Measurements from ENCODE around the gene TRANK1. TPM values are rescaled to one million over a fixed set of nuclear protein-coding genes. Genes with fewer than 3 reads are reported as not detected.

Gene TRANK1
- total RNA-seq, 2 donors from 2014 or later = 9.0 to 20.1 TPM

DNA sequence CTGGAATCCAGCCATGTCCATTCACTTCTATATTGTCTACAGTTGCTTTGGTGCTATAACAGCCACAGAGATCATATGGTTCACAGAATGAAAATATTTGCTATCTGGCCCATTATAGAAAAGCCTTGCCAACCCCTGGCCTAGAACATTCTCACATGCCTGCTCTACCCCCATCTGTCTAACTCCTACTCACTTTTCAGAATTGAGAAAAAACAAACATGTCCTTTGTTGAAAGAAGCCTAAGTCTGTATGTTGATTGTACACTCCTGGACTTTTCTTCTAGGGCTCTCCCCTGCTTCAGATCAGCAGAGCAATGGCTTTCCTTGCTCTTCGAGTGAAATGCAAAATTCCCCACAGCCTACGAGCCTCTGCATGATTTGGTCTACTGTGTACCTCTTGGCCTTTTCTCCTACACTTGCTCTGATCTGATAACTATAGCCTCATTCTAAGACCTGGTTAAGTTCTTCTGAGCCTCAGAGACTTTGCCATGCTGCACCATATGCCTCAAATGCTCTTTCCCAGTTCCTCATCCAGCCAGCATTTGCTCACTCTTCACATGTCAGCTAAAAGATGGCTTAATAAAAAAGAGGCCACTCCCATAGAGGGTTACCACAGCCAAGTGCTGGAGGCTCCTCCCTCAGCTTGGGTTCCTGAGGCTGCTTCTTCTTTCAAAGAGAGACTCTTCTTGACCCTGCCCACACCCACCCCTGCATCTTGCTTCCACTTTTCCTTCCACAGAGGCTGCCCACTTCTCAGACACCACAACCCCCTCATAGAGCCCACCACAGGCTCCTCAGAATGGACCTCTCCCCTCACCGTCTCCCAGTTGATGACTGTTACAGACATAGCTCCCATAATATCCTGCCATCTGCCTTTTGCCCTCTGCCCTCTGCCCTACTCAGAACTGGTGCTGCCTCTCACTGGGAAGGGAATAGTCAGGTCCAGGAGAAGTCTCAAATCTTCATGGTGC lies 157.6 kb downstream of the TRANK1 start:
- no peak for DNase-seq
- no peak overlapping the region for H3K9ac ChIP-seq (ENCODE audit: extremely low read depth, low read length, poor library complexity, severe bottlenecking)
- H3K27ac Mint-ChIP-seq = no peak overlapping the region
- peaks cover 25% of the 10 kb centered on the region for H3K4me1 Mint-ChIP-seq
- TF ChIP-seq, protein P1, sequence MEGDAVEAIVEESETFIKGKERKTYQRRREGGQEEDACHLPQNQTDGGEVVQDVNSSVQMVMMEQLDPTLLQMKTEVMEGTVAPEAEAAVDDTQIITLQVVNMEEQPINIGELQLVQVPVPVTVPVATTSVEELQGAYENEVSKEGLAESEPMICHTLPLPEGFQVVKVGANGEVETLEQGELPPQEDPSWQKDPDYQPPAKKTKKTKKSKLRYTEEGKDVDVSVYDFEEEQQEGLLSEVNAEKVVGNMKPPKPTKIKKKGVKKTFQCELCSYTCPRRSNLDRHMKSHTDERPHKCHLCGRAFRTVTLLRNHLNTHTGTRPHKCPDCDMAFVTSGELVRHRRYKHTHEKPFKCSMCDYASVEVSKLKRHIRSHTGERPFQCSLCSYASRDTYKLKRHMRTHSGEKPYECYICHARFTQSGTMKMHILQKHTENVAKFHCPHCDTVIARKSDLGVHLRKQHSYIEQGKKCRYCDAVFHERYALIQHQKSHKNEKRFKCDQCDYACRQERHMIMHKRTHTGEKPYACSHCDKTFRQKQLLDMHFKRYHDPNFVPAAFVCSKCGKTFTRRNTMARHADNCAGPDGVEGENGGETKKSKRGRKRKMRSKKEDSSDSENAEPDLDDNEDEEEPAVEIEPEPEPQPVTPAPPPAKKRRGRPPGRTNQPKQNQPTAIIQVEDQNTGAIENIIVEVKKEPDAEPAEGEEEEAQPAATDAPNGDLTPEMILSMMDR (conservative IDR thresholded peaks at IDR 0.05) = no peak
- H3K27ac ChIP-seq (ENCODE audit: low read depth, low read length) = no peak overlapping the region
- no peaks in the 10 kb centered on the region for H3K9me3 ChIP-seq (ENCODE audit: control insufficient read depth, low read length)
- H3K27me3 Mint-ChIP-seq (ENCODE audit: insufficient read depth) = no peaks in the 10 kb centered on the region
- H3K4me3 Mint-ChIP-seq = no peak overlapping the region
- no peaks in the 10 kb centered on the region for H3K9me3 Mint-ChIP-seq
- no peak overlapping the region for H3K4me3 ChIP-seq (ENCODE audit: low read length)
- peaks cover 16% of the 10 kb centered on the region for H3K4me1 ChIP-seq (ENCODE audit: control insufficient read depth, insufficient read depth, low read length)
- 71 to 96% methylated on average over 2 to 3 of the region's 3 CpGs for WGBS, 2 experiments (ENCODE audit: insufficient coverage in 1 of 2, insufficient read length in 1 of 2)
- H3K36me3 Mint-ChIP-seq (ENCODE audit: low read depth) = no peaks in the 10 kb centered on the region
- no peaks in the 10 kb centered on the region for H3K36me3 ChIP-seq (ENCODE audit: control insufficient read depth, insufficient read depth, low read length)
- H3K27me3 ChIP-seq (ENCODE audit: control insufficient read depth, insufficient read depth, low read length, poor library complexity, severe bottlenecking) = no peaks in the 10 kb centered on the region

DNA sequence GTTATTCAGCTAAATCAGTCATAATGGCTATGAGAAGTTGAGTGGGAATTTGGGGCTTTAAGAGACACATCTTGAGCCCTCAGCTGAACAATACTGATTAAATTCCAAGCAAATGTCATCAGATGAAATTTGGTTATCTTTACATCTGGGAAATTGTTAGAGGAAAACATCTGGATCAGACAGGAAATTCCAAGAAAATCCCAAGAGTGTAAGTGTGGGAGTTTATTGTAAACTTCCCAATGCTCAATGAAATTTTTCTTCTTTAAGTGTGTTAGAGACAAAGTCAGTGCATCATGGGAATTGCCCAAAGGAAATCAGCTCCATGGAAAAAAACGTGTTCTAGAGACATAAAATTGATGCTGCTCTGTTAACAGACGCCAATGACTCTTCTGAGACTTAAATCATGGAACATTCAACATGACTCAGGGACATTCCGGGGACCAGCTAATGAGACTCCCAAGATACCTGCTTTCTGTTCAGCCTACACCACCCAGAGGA lies 160.7 kb downstream of the TRANK1 start:
- H3K4me3 Mint-ChIP-seq = no peak overlapping the region
- 73 to 77% methylated on average over 3 of the region's 3 CpGs for WGBS, 2 experiments (ENCODE audit: insufficient coverage in 1 of 2, insufficient read length in 1 of 2)
- no peaks in the 10 kb centered on the region for H3K27me3 ChIP-seq (ENCODE audit: control insufficient read depth, insufficient read depth, low read length, poor library complexity, severe bottlenecking)
- no peak for DNase-seq
- no peak overlapping the region for H3K4me3 ChIP-seq (ENCODE audit: low read length)
- H3K9me3 ChIP-seq (ENCODE audit: control insufficient read depth, low read length) = no peaks in the 10 kb centered on the region
- TF ChIP-seq, protein P1 (conservative IDR thresholded peaks at IDR 0.05) = no peak
- H3K9ac ChIP-seq (ENCODE audit: extremely low read depth, low read length, poor library complexity, severe bottlenecking) = no peak overlapping the region
- no peaks in the 10 kb centered on the region for H3K4me1 ChIP-seq (ENCODE audit: control insufficient read depth, insufficient read depth, low read length)
- no peak overlapping the region for H3K27ac ChIP-seq (ENCODE audit: low read depth, low read length)
- no peaks in the 10 kb centered on the region for H3K27me3 Mint-ChIP-seq (ENCODE audit: insufficient read depth)
- no peaks in the 10 kb centered on the region for H3K36me3 Mint-ChIP-seq (ENCODE audit: low read depth)
- no peaks in the 10 kb centered on the region for H3K9me3 Mint-ChIP-seq
- H3K36me3 ChIP-seq (ENCODE audit: control insufficient read depth, insufficient read depth, low read length) = no peaks in the 10 kb centered on the region
- peaks cover 6% of the 10 kb centered on the region for H3K4me1 Mint-ChIP-seq
- H3K27ac Mint-ChIP-seq = no peak overlapping the region

DNA sequence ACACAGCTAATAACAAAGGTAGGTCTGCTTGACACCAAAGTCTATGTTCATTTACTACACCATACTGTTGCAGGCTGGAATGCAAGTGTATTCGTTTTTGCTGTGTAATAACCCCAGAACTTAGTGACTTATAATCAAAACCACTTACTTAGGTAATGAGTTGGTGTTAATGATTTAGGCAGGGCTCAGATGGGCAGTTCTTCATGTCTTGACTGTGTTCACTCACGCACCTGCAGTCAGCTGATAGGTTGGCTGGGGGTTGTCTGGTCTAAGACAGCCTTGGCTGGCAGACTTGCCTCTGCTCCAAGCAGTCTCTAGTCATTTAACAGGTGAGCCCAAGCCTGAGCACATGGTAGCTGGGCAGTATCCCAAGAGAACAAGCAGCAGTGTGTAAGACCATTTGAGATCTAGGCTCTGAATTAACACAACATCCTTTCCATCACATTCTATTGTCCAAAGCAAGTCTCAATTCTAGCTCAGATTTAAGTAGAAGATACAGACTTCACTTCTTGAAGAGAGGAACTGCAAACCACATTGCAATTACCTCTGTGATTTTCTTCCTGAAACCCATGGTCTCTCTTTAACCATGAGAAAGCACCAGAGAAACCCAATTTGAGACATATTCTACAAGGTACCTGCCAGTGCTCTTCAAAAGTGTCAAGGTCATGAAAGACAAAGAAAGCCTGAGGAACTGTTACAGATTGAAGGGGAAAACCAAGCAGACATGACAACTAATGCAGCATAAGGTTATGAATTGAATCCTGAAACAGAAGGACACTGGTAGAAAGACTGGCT lies 167.2 kb downstream of the TRANK1 start:
- TF ChIP-seq, protein P1 (conservative IDR thresholded peaks at IDR 0.05) = no peak
- H3K4me1 ChIP-seq (ENCODE audit: control insufficient read depth, insufficient read depth, low read length) = peaks cover 7% of the 10 kb centered on the region
- no peaks in the 10 kb centered on the region for H3K9me3 ChIP-seq (ENCODE audit: control insufficient read depth, low read length)
- no peaks in the 10 kb centered on the region for H3K9me3 Mint-ChIP-seq
- H3K36me3 Mint-ChIP-seq (ENCODE audit: low read depth) = no peaks in the 10 kb centered on the region
- peaks cover 38% of the 10 kb centered on the region for H3K4me1 Mint-ChIP-seq
- H3K27me3 ChIP-seq (ENCODE audit: control insufficient read depth, insufficient read depth, low read length, poor library complexity, severe bottlenecking) = no peaks in the 10 kb centered on the region
- H3K4me3 Mint-ChIP-seq = no peak overlapping the region
- H3K4me3 ChIP-seq (ENCODE audit: low read length) = no peak overlapping the region
- H3K27me3 Mint-ChIP-seq (ENCODE audit: insufficient read depth) = no peaks in the 10 kb centered on the region
- no peaks in the 10 kb centered on the region for H3K36me3 ChIP-seq (ENCODE audit: control insufficient read depth, insufficient read depth, low read length)
- DNase-seq = no peak
- no peak overlapping the region for H3K9ac ChIP-seq (ENCODE audit: extremely low read depth, low read length, poor library complexity, severe bottlenecking)
- WGBS, 2 experiments (ENCODE audit: insufficient coverage in 1 of 2, insufficient read length in 1 of 2) = 80 to 94% methylated on average over 1 to 2 of the region's 2 CpGs
- H3K27ac ChIP-seq (ENCODE audit: low read depth, low read length) = no peak overlapping the region
- H3K27ac Mint-ChIP-seq = no peak overlapping the region

Other genes starting within 250 kb of the TRANK1 start
- gene DCLK3, start 180.5 kb downstream of the TRANK1 start, total RNA-seq = 1 to 10 TPM; 2.1 to 3.9 TPM
- 10 to 100 TPM; 15.7 to 19.5 TPM for gene EPM2AIP1, start 48.1 kb upstream of the TRANK1 start, total RNA-seq
- gene MLH1, start 48.5 kb upstream of the TRANK1 start, total RNA-seq = 10 to 100 TPM; 36.4 to 47.0 TPM
- gene LRRFIP2, start 229.5 kb upstream of the TRANK1 start, total RNA-seq = 10 to 100 TPM; 32.6 to 34.6 TPM